ENCODE measurements around the gene PNRC1. TPM values are rescaled to one million over a fixed set of nuclear protein-coding genes. Genes with fewer than 3 reads are reported as not detected.

Gene PNRC1
- total RNA-seq, 4 donors from 2014 or later = 189 to 307 (median 245) TPM

- TF ChIP-seq POLR2A (IDR thresholded peaks at IDR 0.05) (no peak), CTCF (IDR thresholded peaks at IDR 0.05) (no peak)
- Histone ChIP-seq H3K36me3 (no peaks in the 10 kb centered on the region), H3K4me3 (replicated peaks in 1 of 3) (no peak overlapping the region), H3K9me3 (no peaks in the 10 kb centered on the region), H3K4me1 (no peaks in the 10 kb centered on the region), H3K27ac (no peak overlapping the region), H3K27me3 (no peaks in the 10 kb centered on the region)
- no peak for DNase-seq
- 65 to 83% methylated on average over 4 of the region's 4 CpGs for WGBS, 2 donors
- intact Hi-C loops (cut with DNase I) = no loop called here
Observed at GRCh38 chr6:89045011-89045387, 35.6 kb upstream of the PNRC1 start.

- intact Hi-C loops (cut with DNase I) = no loop called here
- no peak overlapping the region for H3K27ac ChIP-seq
- H3K4me3 ChIP-seq (replicated peaks in 1 of 3) = no peak overlapping the region
- 93% methylated on average over 5 of the region's 5 CpGs for WGBS, 2 donors
- H3K4me1 ChIP-seq = no peaks in the 10 kb centered on the region
- no peak for DNase-seq
- no peak for TF ChIP-seq CTCF (IDR thresholded peaks at IDR 0.05)
- TF ChIP-seq POLR2A (IDR thresholded peaks at IDR 0.05) = no peak
- H3K9me3 ChIP-seq = no peaks in the 10 kb centered on the region
- no peaks in the 10 kb centered on the region for H3K36me3 ChIP-seq
- H3K27me3 ChIP-seq = no peaks in the 10 kb centered on the region
Observed at GRCh38 chr6:89045576-89045975, 35.0 kb upstream of the PNRC1 start.

- 56 to 62% methylated on average over 4 of the region's 4 CpGs for WGBS, 2 donors
- TF ChIP-seq POLR2A (IDR thresholded peaks at IDR 0.05) (no peak), CTCF (IDR thresholded peaks at IDR 0.05) (no peak)
Observed at GRCh38 chr6:89047473-89047872, 33.1 kb upstream of the PNRC1 start.

GRCh38 chr6:89048288-89048923 is 32.1 kb upstream of the PNRC1 start:
- DNase-seq = no peak
- no peaks in the 10 kb centered on the region for H3K36me3 ChIP-seq
- no peaks in the 10 kb centered on the region for H3K4me1 ChIP-seq
- TF ChIP-seq POLR2A (IDR thresholded peaks at IDR 0.05) (no peak), CTCF (IDR thresholded peaks at IDR 0.05) (no peak)
- no peak overlapping the region for H3K4me3 ChIP-seq (replicated peaks in 1 of 3)
- WGBS, 2 donors = 75 to 79% methylated on average over 3 of the region's 3 CpGs
- intact Hi-C loops (cut with DNase I) = no loop called here
- H3K9me3 ChIP-seq = no peaks in the 10 kb centered on the region
- no peaks in the 10 kb centered on the region for H3K27me3 ChIP-seq
- H3K27ac ChIP-seq = no peak overlapping the region

More at GRCh38 chr6:89047473-89047872, 33.1 kb upstream of the PNRC1 start:
- Histone ChIP-seq H3K27me3 (no peaks in the 10 kb centered on the region), H3K4me3 (replicated peaks in 1 of 3) (no peak overlapping the region), H3K36me3 (no peaks in the 10 kb centered on the region), H3K4me1 (no peaks in the 10 kb centered on the region), H3K9me3 (no peaks in the 10 kb centered on the region), H3K27ac (no peak overlapping the region)
- intact Hi-C loops (cut with DNase I) = no loop called here
- DNase-seq = no peak

- Histone ChIP-seq H3K27ac (no peak overlapping the region), H3K4me1 (no peaks in the 10 kb centered on the region), H3K4me3 (replicated peaks in 1 of 3) (no peak overlapping the region), H3K36me3 (no peaks in the 10 kb centered on the region), H3K9me3 (no peaks in the 10 kb centered on the region), H3K27me3 (no peaks in the 10 kb centered on the region)
- intact Hi-C loops (cut with DNase I) = no loop called here
- no peak for TF ChIP-seq CTCF (IDR thresholded peaks at IDR 0.05)
- no peak for TF ChIP-seq POLR2A (IDR thresholded peaks at IDR 0.05)
- no peak for DNase-seq
- WGBS, 2 donors = 76 to 85% methylated on average over 1 of the region's 1 CpG
Observed at GRCh38 chr6:89048985-89049384, 31.6 kb upstream of the PNRC1 start.
